K562 (cell line): ENCODE data around the gene PGGHG. TPM values are rescaled to one million over a fixed set of nuclear protein-coding genes. Genes with fewer than 3 reads are reported as not detected.

ENCODE experiments used
- ATAC-seq: fragments of 200-7000 bp; cut with Tn5 transposase; 3 replicates; pipeline ENCODE4 v1.9.1; 2020; ENCODE audit warnings: moderate library complexity
- BruUV-seq: library from RNA; stranded (reverse); fragments of 400-500 nt; replicated peaks from 2 replicates; lab custom pipeline; 2021; lab: Mats Ljungman, UMichigan
- CTCF ChIA-PET: fragments of 300-600 bp; formaldehyde crosslinking; extraction: SDS; loops from one replicate; lab custom pipeline; 2021; ENCODE audit warnings: low intra/inter-chr PET ratio; lab: Yijun Ruan, JAX
- POLR2A ChIA-PET: fragments of 300-600, 350-650 bp; sonication (Branson Sonifier 250); formaldehyde crosslinking; extraction: SDS; loops from one replicate; lab custom pipeline; 2021; ENCODE audit warnings: antibody characterized with exemption, inconsistent platforms; lab: Yijun Ruan, JAX
- DNase-seq, 4 experiments: peaks; one replicate each; pipeline versions ENCODE4 v3.0.0 to v3.0.0-alpha.2; 2011 to 2018; ENCODE audit warnings: low spot score in 3 of 4, mixed read lengths in 3 of 4; ENCODE audit errors: extremely low read depth in 1 of 4
- FAIRE-seq: peaks from 2 replicates; lab custom pipeline; 2011; peaks lifted over from hg19 to GRCh38; lab: Jason Lieb, UNC
- H2AFZ ChIP-seq: 2 replicates; pipeline ENCODE4 v1.6.0; 2011; ENCODE audit warnings: low read depth, low read length, control low read depth, inconsistent platforms
- H3K27ac ChIP-seq: fragments of 200-600 bp; 3 replicates; pipeline ENCODE4 v1.8.0; 2011; ENCODE audit warnings: low read depth, mild to moderate bottlenecking, control low read depth, inconsistent platforms, low read length, moderate library complexity, mixed read lengths; ENCODE audit errors: extremely low read depth
- H3K27me3 ChIP-seq, 2 experiments: fragments of 300-600 bp in 1 of 2; 2 replicates in 1 of 2; 3 replicates in 1 of 2; pipeline versions ENCODE4 v1.6.0 to v1.8.0; 2011; ENCODE audit warnings: inconsistent platforms in 2 of 2, low read length in 2 of 2, mild to moderate bottlenecking in 1 of 2, mixed read lengths in 1 of 2, moderate library complexity in 1 of 2; ENCODE audit not compliant: control insufficient read depth in 2 of 2, insufficient read depth in 2 of 2
- H3K36me3 ChIP-seq: fragments of 300-600 bp; 3 replicates; pipeline ENCODE4 v1.8.0; 2011; ENCODE audit warnings: mild to moderate bottlenecking, low read length, inconsistent platforms; ENCODE audit not compliant: control insufficient read depth, insufficient read depth
- H3K4me1 ChIP-seq, 2 experiments: fragments of 200-600 bp in 1 of 2; replicated peaks in 1 of 2; 2 replicates in 1 of 2; 3 replicates in 1 of 2; pipeline versions ENCODE4 v1.5.1 to v1.8.0; 2011; ENCODE audit warnings: inconsistent platforms in 2 of 2, low read length in 2 of 2, mild to moderate bottlenecking in 1 of 2, mixed read lengths in 1 of 2, moderate library complexity in 1 of 2; ENCODE audit not compliant: control insufficient read depth in 2 of 2, insufficient read depth in 2 of 2
- H3K4me2 ChIP-seq: 2 replicates; pipeline ENCODE4 v1.6.1; 2011; ENCODE audit warnings: low read length, control low read depth, inconsistent platforms, mixed read lengths; ENCODE audit not compliant: insufficient read depth
- H3K4me3 ChIP-seq: fragments of 200-600 bp; sonication (generic), shearing (Covaris generic); 2 replicates; pipeline ENCODE4 v1.5.1; 2016; ENCODE audit warnings: control low read depth, inconsistent platforms
- H3K79me2 ChIP-seq: fragments of 200-600 bp; 3 replicates; pipeline ENCODE4 v1.8.0; 2011; ENCODE audit warnings: low read length, inconsistent platforms; ENCODE audit not compliant: control insufficient read depth, insufficient read depth
- H3K9ac ChIP-seq, 2 experiments: 2 replicates each; pipeline versions ENCODE4 v1.6.0 to v1.6.1; 2011; ENCODE audit warnings: low read depth in 2 of 2, low read length in 2 of 2, control low read depth in 1 of 2, inconsistent platforms in 1 of 2, mild to moderate bottlenecking in 1 of 2, mixed read lengths in 1 of 2; ENCODE audit not compliant: insufficient read depth in 1 of 2
- H3K9me1 ChIP-seq: one replicate; pipeline ENCODE4 v1.6.0; 2011; ENCODE audit warnings: inconsistent platforms, mild to moderate bottlenecking, low read length, moderate library complexity; ENCODE audit not compliant: control insufficient read depth, insufficient read depth
- H3K9me3 ChIP-seq: replicated peaks from 2 replicates; pipeline ENCODE4 v1.5.1; 2011; ENCODE audit warnings: low read depth, low read length, inconsistent platforms; ENCODE audit not compliant: control insufficient read depth, insufficient read depth
- H4K20me1 ChIP-seq: replicated peaks from 2 replicates; pipeline ENCODE4 v1.6.1; 2011; ENCODE audit warnings: low read length, inconsistent platforms, mixed read lengths; ENCODE audit not compliant: control insufficient read depth, insufficient read depth
- C11orf30 ChIP-seq: fragments of 450-650 bp; IDR thresholded peaks from 2 replicates; pipeline ENCODE4 v1.6.1; 2016; ENCODE audit warnings: low read depth, mild to moderate bottlenecking
- CBX3 ChIP-seq, 2 experiments: IDR thresholded peaks; 1 replicate in 1 of 2; 2 replicates in 1 of 2; pipeline ENCODE4 v1.6.1; 2012; ENCODE audit warnings: inconsistent platforms in 2 of 2, low read length in 2 of 2, borderline replicate concordance in 1 of 2, control low read depth in 1 of 2
- EP400 ChIP-seq: fragments of 450-650 bp; IDR thresholded peaks from 2 replicates; pipeline ENCODE4 v1.6.1; 2017; ENCODE audit warnings: antibody characterized with exemption, mild to moderate bottlenecking, moderate library complexity
- HCFC1 ChIP-seq: IDR thresholded peaks from 2 replicates; pipeline ENCODE4 v1.6.1; 2012; ENCODE audit warnings: low read depth, low read length, improper control_type of control experiment
- MAFG ChIP-seq: fragments of 450-650 bp; conservative IDR thresholded peaks from 2 replicates; pipeline ENCODE4 v1.6.1; 2016; ENCODE audit warnings: missing genetic modification characterization, missing compliant biosample characterization
- MXD1 ChIP-seq: fragments of 250-450 bp; sonication (Bioruptor Pico); IDR thresholded peaks from 2 replicates; pipeline ENCODE4 v1.8.0; 2021; ENCODE audit warnings: borderline replicate concordance, mild to moderate bottlenecking, moderate library complexity; ENCODE audit not compliant: poor library complexity, severe bottlenecking
- NFATC3 ChIP-seq: fragments of 450-650 bp; IDR thresholded peaks from 2 replicates; pipeline ENCODE4 v1.6.1; 2017; ENCODE audit warnings: mild to moderate bottlenecking
- PRMT5 ChIP-seq: sonication (generic); formaldehyde crosslinking; IDR thresholded peaks from 2 replicates; pipeline ENCODE4 v1.5.0; 2020; ENCODE audit warnings: missing genetic modification reagents
- REST ChIP-seq, 2 experiments: fragments of 450-650 bp; formaldehyde crosslinking in 1 of 2; IDR thresholded peaks; 2 replicates each; pipeline versions ENCODE4 v1.4.0 to v1.6.1; 2014 to 2020; ENCODE audit warnings: mild to moderate bottlenecking in 2 of 2, borderline replicate concordance in 1 of 2, low read depth in 1 of 2
- TAF1 ChIP-seq: IDR thresholded peaks from 2 replicates; pipeline ENCODE4 v1.6.1; 2011; ENCODE audit warnings: mild to moderate bottlenecking, low read length, moderate library complexity; ENCODE audit not compliant: insufficient read depth, control insufficient read depth, severe bottlenecking; ENCODE audit errors: extremely low read depth
- ZNF324 ChIP-seq: fragments of 250-450 bp; sonication (Bioruptor Pico); IDR thresholded peaks from 2 replicates; pipeline ENCODE4 v1.4.0; 2020; ENCODE audit warnings: mild to moderate bottlenecking
- in situ Hi-C: fragments of 300-500 bp; cut with MboI; formaldehyde crosslinking; loops from 4 replicates; pipeline ENCODE4 v1.15.0; 2018; ENCODE audit warnings: inconsistent platforms, mixed read lengths
- intact Hi-C: fragments of 100-400 bp; cut with micrococcal nuclease; formaldehyde crosslinking; loops from 2 replicates; pipeline ENCODE4 v1.14.2; 2022
- polyA plus RNA-seq, 8 experiments: library from polyadenylated mRNA; depleted of rRNA in 4 of 8; stranded (reverse) in 5 of 8; unstranded in 3 of 8; fragments of >200 nt; fragmentation: Nextera tagmentation in 2 of 8; fragmentation: Illumina TruSeq in 1 of 8; extraction: Ambion mirVana in 2 of 8; extraction: Trizol in 1 of 8; gene quantifications; 2 replicates each; pipeline versions ENCODE4 v1.2.1 to v1.2.3, GENCODE V29; 2011 to 2014; ENCODE audit warnings: inconsistent platforms in 1 of 8, missing spikeins in 1 of 8
- total RNA-seq, 7 experiments: library from RNA; depleted of rRNA in 6 of 7; stranded (reverse); fragments of >200 nt in 6 of 7; fragmentation: Illumina TruSeq in 2 of 7; extraction: Trizol in 2 of 7; gene quantifications; 2 replicates each; pipeline versions ENCODE4 v1.2.1 to v1.2.3, GENCODE V29; 2011 to 2021; ENCODE audit warnings: low replicate concordance in 1 of 7

PGGHG gene
- total and polyA plus RNA-seq, 9 of the 15 experiments (the other 6 are each of a cell fraction or from before 2014, with no cell fraction given) = 0.38 to 85.1 (median 18.1) TPM

GRCh38 chr11:272931-273198 lies 16.1 kb upstream of the PGGHG start (continued):
- no peak for TF ChIP-seq REST (IDR thresholded peaks at IDR 0.05; ENCODE audit: borderline replicate concordance)
- TF ChIP-seq REST (CRISPR knock-in tag; IDR thresholded peaks at IDR 0.05; ENCODE audit: low read depth) = no peak
- TF ChIP-seq HCFC1 = no peak

GRCh38 chr11:276219-276618 lies 12.7 kb upstream of the PGGHG start:
- ATAC-seq (no peak), DNase-seq (no peak), FAIRE-seq (peak; percentile 57)
- in situ Hi-C loops = no loop called here
- Histone ChIP-seq H3K9me1 (no peaks in the 10 kb centered on the region), H3K4me1 (peaks cover 10 to 32% of the 10 kb centered on the region in 2 experiments), H3K27ac (peak overlapping the region; percentile 78; the same call in 1 of the 3 replicates), H3K4me2 (no peak overlapping the region), H3K9me3 (peaks cover 12% of the 10 kb centered on the region), H2AFZ (no peak overlapping the region), H3K4me3 (no peak overlapping the region), H4K20me1 (no peaks in the 10 kb centered on the region), H3K79me2 (no peaks in the 10 kb centered on the region), H3K36me3 (no peaks in the 10 kb centered on the region), H3K27me3 (no peaks in the 10 kb centered on the region), H3K9ac (no peak overlapping the region)
- POLR2A ChIA-PET = no interaction called here
- intact Hi-C loops = no loop called here
- BruUV-seq = no TSS peak
- CTCF ChIA-PET = no interaction called here
- TF ChIP-seq MXD1 (CRISPR knock-in tag) = no peak
- TF ChIP-seq C11orf30 = peak; percentile 30; the same call in 1 of the 2 replicates
- TF ChIP-seq EP400 = no peak
- no peak for TF ChIP-seq NFATC3
- TF ChIP-seq MAFG (tag) = 0 out of 2 replicates have a peak, but pooled peaks have one; percentile 30
- peak; percentile 97 for TF ChIP-seq ZNF324 (CRISPR knock-in tag)
- TF ChIP-seq CBX3 (IDR thresholded peaks at IDR 0.05; ENCODE audit: borderline replicate concordance in 1 of 2, low read length in 2 of 2) = peak in 1 of 2 experiments; percentile 59; a peak in 1 of 3 replicates
- no peak for TF ChIP-seq PRMT5 (CRISPR knock-in tag)
- TF ChIP-seq TAF1 = no peak
